Measurements from ENCODE around the gene ARHGAP33. TPM values are rescaled to one million over a fixed set of nuclear protein-coding genes. Genes with fewer than 3 reads are reported as not detected.

Gene ARHGAP33
- total and polyA plus RNA-seq, 10 of the 15 experiments (the other 5 are each of a cell fraction or from before 2014, with no cell fraction given) = 0.05 to 22.9 (median 2.3) TPM; not detected in 1

DNA sequence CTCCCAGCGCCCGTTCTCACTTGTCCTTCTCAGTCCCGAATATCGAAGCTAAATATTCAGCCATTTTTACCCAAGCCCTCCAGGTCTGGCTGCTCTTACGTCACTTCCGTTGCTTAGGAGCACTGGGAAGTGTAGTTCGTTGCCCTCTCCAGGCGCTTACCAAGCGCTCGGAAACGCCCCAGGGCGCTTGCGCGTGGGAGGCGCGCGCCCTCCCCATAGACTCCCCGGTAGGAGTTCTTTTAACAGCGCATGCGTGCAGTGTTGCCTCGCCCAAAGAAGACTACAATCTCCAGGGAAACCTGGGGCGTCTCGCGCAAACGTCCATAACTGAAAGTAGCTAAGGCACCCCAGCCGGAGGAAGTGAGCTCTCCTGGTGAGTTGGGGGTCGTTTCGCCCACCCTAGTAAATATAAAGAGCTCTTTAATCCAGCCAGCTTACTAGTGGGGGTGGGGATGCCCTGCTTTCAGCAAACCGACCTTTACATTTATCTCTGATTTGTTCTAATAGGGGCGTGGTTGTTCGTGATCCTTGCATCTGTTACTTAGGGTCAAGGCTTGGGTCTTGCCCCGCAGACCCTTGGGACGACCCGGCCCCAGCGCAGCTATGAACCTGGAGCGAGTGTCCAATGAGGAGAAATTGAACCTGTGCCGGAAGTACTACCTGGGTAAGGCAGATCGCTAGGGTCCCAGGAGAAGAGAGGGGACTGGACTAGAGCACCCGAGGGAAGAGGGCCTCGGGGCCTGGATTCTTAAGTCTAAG lies 29.9 kb upstream of the ARHGAP33 start, which contains the start of the genes PSENEN and U2AF1L4:
PSENEN (plus strand) TSS at position 324 of the 759 bp plus-strand sequence; CDS start at position 604, 280 bp downstream.
U2AF1L4 (minus strand) TSS at position 91 of the 759 bp plus-strand sequence; CDS start at position 64, 27 bp downstream.
- SMC1A ChIA-PET (ENCODE audit: uncharacterized antibody, unreplicated experiment) = interaction anchor here (0.6 to 2.0 kb wide), 6 partner anchors 27 to 361 kb away, joined by 3 to 14 read pairs (median 3); no protein-coding TSS in a partner anchor
- peak; percentile 97 for DNase-seq (ENCODE audit: low read depth, low spot score)
- CTCF ChIA-PET = interaction anchor here (0.6 to 4.3 kb wide), 8 partner anchors 31 to 316 kb away, joined by 3 to 18 read pairs (median 6); no protein-coding TSS in a partner anchor
- Histone ChIP-seq H3K36me3 (ENCODE audit: control insufficient read depth in 2 of 2, insufficient read depth in 2 of 2, low read length in 1 of 2) (0 out of 4 replicates have a peak, but pooled peaks cover 0 to 4% of the 10 kb centered on the region in 2 experiments), H3K27me3 (replicated peaks in 1 of 2; ENCODE audit: control insufficient read depth in 2 of 2, insufficient read depth in 2 of 2, low read length in 1 of 2) (no peaks in the 10 kb centered on the region), H3K9ac (ENCODE audit: control insufficient read depth, insufficient read depth, low read length) (peak within 1 kb of the TSS; percentile 84), H2AFZ (ENCODE audit: control insufficient read depth, low read depth, low read length) (peak within 1 kb of the TSS; percentile 61), H3K4me2 (ENCODE audit: control insufficient read depth, insufficient read depth) (peak within 1 kb of the TSS; percentile 94), H4K20me1 (ENCODE audit: control insufficient read depth, insufficient read depth) (no peaks in the 10 kb centered on the region), H3K9me3 (replicated peaks; ENCODE audit: control insufficient read depth, insufficient read depth, low read length) (no peaks in the 10 kb centered on the region), H3K4me3 (peak within 1 kb of the TSS; percentile 92), H3K79me2 (ENCODE audit: control insufficient read depth, insufficient read depth, low read length) (peaks cover 29% of the 10 kb centered on the region), H3K27ac (ENCODE audit: control insufficient read depth, insufficient read depth) (peak within 1 kb of the TSS; percentile 80), H3K4me1 (ENCODE audit: control insufficient read depth, insufficient read depth, low read length) (peaks cover 35% of the 10 kb centered on the region)
- intact Hi-C loops (cut with micrococcal nuclease; ENCODE audit: unreplicated experiment) (loop anchor here (1.0 to 2.0 kb wide), 2 partner anchors 13 to 28 kb away; partner anchors contain the start of gene PROSER3), in situ Hi-C loops (cut with MboI) (no loop called here)
- FAIRE-seq = peak; percentile 92
- RAD21 ChIA-PET (ENCODE audit: unreplicated experiment) = interaction anchor here (0.9 to 2.3 kb wide), 6 partner anchors 12 to 186 kb away, joined by 3 to 9 read pairs (median 6); partner anchors contain the start of genes COX6B1 and HSPB6
- WGBS (ENCODE audit: insufficient coverage, insufficient replicate concordance, low lambda C conversion rate, missing lambda C conversion rate) = under 1% methylated on average over 40 of the region's 40 CpGs
- POLR2A ChIA-PET = interaction anchor here (0.6 to 7.1 kb wide), 11 partner anchors 8 to 311 kb away, joined by 3 to 91 read pairs (median 6); partner anchors contain the start of genes HSPB6 and PROSER3
- ATAC-seq = peak; percentile 54
- BruUV-seq (replicated peaks) = TSS peak; percentile 49
- TF ChIP-seq, protein P1, sequence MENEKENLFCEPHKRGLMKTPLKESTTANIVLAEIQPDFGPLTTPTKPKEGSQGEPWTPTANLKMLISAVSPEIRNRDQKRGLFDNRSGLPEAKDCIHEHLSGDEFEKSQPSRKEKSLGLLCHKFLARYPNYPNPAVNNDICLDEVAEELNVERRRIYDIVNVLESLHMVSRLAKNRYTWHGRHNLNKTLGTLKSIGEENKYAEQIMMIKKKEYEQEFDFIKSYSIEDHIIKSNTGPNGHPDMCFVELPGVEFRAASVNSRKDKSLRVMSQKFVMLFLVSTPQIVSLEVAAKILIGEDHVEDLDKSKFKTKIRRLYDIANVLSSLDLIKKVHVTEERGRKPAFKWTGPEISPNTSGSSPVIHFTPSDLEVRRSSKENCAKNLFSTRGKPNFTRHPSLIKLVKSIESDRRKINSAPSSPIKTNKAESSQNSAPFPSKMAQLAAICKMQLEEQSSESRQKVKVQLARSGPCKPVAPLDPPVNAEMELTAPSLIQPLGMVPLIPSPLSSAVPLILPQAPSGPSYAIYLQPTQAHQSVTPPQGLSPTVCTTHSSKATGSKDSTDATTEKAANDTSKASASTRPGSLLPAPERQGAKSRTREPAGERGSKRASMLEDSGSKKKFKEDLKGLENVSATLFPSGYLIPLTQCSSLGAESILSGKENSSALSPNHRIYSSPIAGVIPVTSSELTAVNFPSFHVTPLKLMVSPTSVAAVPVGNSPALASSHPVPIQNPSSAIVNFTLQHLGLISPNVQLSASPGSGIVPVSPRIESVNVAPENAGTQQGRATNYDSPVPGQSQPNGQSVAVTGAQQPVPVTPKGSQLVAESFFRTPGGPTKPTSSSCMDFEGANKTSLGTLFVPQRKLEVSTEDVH (IDR thresholded peaks at IDR 0.05; ENCODE audit: low read depth, partially characterized antibody) = no peak
- TF ChIP-seq MEF2B (IDR thresholded peaks at IDR 0.05; ENCODE audit: partially characterized antibody, poor library complexity, severe bottlenecking) (peak; percentile 46), SIN3A (IDR thresholded peaks at IDR 0.05; ENCODE audit: low read depth, low read length) (peak; percentile 95), CREM (IDR thresholded peaks at IDR 0.05; ENCODE audit: low read depth) (peak; percentile 97), JUND (IDR thresholded peaks at IDR 0.05; ENCODE audit: low read depth, low read length) (0 out of 2 replicates have a peak, but pooled peaks have one; percentile 28), SMARCA5 (IDR thresholded peaks at IDR 0.05) (no peak), YBX1 (IDR thresholded peaks at IDR 0.05) (no peak), SIX5 (IDR thresholded peaks at IDR 0.05; ENCODE audit: low read depth, low read length, severe bottlenecking) (peak; percentile 88), POLR2AphosphoS5 (IDR thresholded peaks at IDR 0.05; ENCODE audit: low read length) (peak; percentile 47; the same call in 1 of the 2 replicates), NR2C1 (IDR thresholded peaks at IDR 0.05) (peak; percentile 58), EZH2 (IDR thresholded peaks at IDR 0.05; ENCODE audit: borderline replicate concordance, control insufficient read depth, low read depth, low read length) (no peak), CREB1 (IDR thresholded peaks at IDR 0.05; ENCODE audit: low read depth) (peak; percentile 94)
- TF ChIP-seq, protein P2, sequence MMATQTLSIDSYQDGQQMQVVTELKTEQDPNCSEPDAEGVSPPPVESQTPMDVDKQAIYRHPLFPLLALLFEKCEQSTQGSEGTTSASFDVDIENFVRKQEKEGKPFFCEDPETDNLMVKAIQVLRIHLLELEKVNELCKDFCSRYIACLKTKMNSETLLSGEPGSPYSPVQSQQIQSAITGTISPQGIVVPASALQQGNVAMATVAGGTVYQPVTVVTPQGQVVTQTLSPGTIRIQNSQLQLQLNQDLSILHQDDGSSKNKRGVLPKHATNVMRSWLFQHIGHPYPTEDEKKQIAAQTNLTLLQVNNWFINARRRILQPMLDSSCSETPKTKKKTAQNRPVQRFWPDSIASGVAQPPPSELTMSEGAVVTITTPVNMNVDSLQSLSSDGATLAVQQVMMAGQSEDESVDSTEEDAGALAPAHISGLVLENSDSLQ (IDR thresholded peaks at IDR 0.05) = 0 out of 2 replicates have a peak, but pooled peaks have one; percentile 2
- TF ChIP-seq, protein P3, sequence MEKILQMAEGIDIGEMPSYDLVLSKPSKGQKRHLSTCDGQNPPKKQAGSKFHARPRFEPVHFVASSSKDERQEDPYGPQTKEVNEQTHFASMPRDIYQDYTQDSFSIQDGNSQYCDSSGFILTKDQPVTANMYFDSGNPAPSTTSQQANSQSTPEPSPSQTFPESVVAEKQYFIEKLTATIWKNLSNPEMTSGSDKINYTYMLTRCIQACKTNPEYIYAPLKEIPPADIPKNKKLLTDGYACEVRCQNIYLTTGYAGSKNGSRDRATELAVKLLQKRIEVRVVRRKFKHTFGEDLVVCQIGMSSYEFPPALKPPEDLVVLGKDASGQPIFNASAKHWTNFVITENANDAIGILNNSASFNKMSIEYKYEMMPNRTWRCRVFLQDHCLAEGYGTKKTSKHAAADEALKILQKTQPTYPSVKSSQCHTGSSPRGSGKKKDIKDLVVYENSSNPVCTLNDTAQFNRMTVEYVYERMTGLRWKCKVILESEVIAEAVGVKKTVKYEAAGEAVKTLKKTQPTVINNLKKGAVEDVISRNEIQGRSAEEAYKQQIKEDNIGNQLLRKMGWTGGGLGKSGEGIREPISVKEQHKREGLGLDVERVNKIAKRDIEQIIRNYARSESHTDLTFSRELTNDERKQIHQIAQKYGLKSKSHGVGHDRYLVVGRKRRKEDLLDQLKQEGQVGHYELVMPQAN (conservative IDR thresholded peaks at IDR 0.05) = peak; percentile 85
